HG03045 (cell line): ENCODE results near the gene NFE2L3.
"Not testable (repeated sequence)": the region's sequence is repeated elsewhere in the genome, so short reads cannot be mapped to it uniquely, and the experiment has no call there.

Source experiments
- ATAC-seq: cut with Tn5 transposase; IDR thresholded peaks from one replicate; pipeline ENCODE4 v1.9.1; 2021; ENCODE audit warnings: mild to moderate bottlenecking, moderate library complexity; ENCODE audit not compliant: unreplicated experiment

The NFE2L3 gene

GRCh38 chr7:26185131-26185843, 33.3 kb downstream of the NFE2L3 start:
- ATAC-seq = no peak

- ATAC-seq = no peak
Measured at GRCh38 chr7:26185844-26186180, 33.8 kb downstream of the NFE2L3 start.

- ATAC-seq = no peak
Measured at GRCh38 chr7:26186364-26187311, 34.6 kb downstream of the NFE2L3 start.

GRCh38 chr7:26187380-26188205, 35.6 kb downstream of the NFE2L3 start:
- no peak for ATAC-seq

- ATAC-seq = no peak
Measured at GRCh38 chr7:26188206-26188956, 36.4 kb downstream of the NFE2L3 start.

GRCh38 chr7:26188957-26189541, 37.1 kb downstream of the NFE2L3 start:
- ATAC-seq = no peak

GRCh38 chr7:26189697-26190096, 37.7 kb downstream of the NFE2L3 start:
- no peak for ATAC-seq

- no peak for ATAC-seq
Measured at GRCh38 chr7:26190417-26190869, 38.4 kb downstream of the NFE2L3 start.

- no peak for ATAC-seq
Measured at GRCh38 chr7:26191233-26191973, 39.4 kb downstream of the NFE2L3 start.

- ATAC-seq = no peak
Measured at GRCh38 chr7:26191974-26192479, 40.0 kb downstream of the NFE2L3 start.

- no peak for ATAC-seq
Measured at GRCh38 chr7:26192485-26193087, 40.6 kb downstream of the NFE2L3 start.

GRCh38 chr7:26193432-26194207, 41.6 kb downstream of the NFE2L3 start:
- ATAC-seq = no peak

- ATAC-seq = not testable (repeated sequence)
Measured at GRCh38 chr7:26194764-26195163, 42.8 kb downstream of the NFE2L3 start.

- ATAC-seq = no peak
Measured at GRCh38 chr7:26195182-26195581, 43.2 kb downstream of the NFE2L3 start.

- no peak for ATAC-seq
Measured at GRCh38 chr7:26195867-26196657, 44.1 kb downstream of the NFE2L3 start.

GRCh38 chr7:26197153-26198115, 45.4 kb downstream of the NFE2L3 start:
- no peak for ATAC-seq
